Activated naive CD4-positive, alpha-beta T cell treated with anti-CD3 and anti-CD28 coated beads, Interleukin-2, amount 50 U/mL, for 24 hours (primary cell): ENCODE data around the gene KIF26A.

Source experiments
- H3K27ac Mint-ChIP-seq: one replicate; pipeline ENCODE4 v1.8.0; 2021; ENCODE audit warnings: mild to moderate bottlenecking, mixed read lengths
- H3K27me3 Mint-ChIP-seq: one replicate; pipeline ENCODE4 v1.8.0; 2021; ENCODE audit warnings: mixed read lengths
- H3K36me3 Mint-ChIP-seq: one replicate; pipeline ENCODE4 v1.8.0; 2021; ENCODE audit warnings: mixed read lengths
- H3K4me1 Mint-ChIP-seq: one replicate; pipeline ENCODE4 v1.8.0; 2021; ENCODE audit warnings: mixed read lengths
- H3K4me3 Mint-ChIP-seq: one replicate; pipeline ENCODE4 v1.8.0; 2021; ENCODE audit warnings: mild to moderate bottlenecking, mixed read lengths
- H3K9me3 Mint-ChIP-seq: one replicate; pipeline ENCODE4 v1.8.0; 2021; ENCODE audit warnings: mixed read lengths

The KIF26A gene

GRCh38 chr14:104141621-104142091 is 3.3 kb downstream of the KIF26A start:
- no peak overlapping the region for H3K27ac Mint-ChIP-seq
- peaks cover 7% of the 10 kb centered on the region for H3K27me3 Mint-ChIP-seq
- H3K36me3 Mint-ChIP-seq: no peaks in the 10 kb centered on the region
- H3K4me1 Mint-ChIP-seq: peaks cover 5% of the 10 kb centered on the region
- no peaks in the 10 kb centered on the region for H3K9me3 Mint-ChIP-seq
- no peak overlapping the region for H3K4me3 Mint-ChIP-seq

GRCh38 chr14:104142136-104142945 is 4.0 kb downstream of the KIF26A start:
- Mint-ChIP-seq H3K4me1 (no peaks in the 10 kb centered on the region), H3K4me3 (no peak overlapping the region), H3K27me3 (peaks cover 2% of the 10 kb centered on the region), H3K36me3 (no peaks in the 10 kb centered on the region), H3K27ac (no peak overlapping the region), H3K9me3 (no peaks in the 10 kb centered on the region)

DNA sequence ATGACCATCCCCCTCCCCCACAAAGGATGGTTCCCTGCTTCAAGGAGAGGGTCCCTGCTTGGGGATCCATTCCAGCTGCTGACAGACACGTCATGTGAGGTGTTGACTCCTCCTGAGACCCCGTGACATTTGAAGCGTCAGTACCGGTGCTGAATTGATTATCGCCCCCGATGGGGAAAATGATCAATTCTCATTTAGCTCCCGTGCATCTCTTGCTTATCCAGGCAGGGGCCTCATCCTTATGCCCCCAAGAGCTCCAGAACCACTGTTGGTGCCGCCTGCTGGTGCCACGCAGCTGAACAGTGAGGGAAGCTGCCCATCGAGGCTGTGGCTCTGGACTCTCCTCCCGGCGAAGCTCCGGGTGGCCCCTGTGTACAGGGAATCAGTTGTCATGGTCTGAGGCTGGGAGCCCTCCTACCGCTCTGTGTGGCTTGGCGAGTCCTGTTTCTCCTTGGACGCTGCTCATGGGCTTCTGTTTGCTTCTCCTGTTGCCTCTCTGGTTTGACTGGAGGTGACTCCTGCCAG is 4.6 kb downstream of the KIF26A start:
- Mint-ChIP-seq H3K27me3 (peaks cover 2% of the 10 kb centered on the region), H3K9me3 (no peaks in the 10 kb centered on the region), H3K36me3 (no peaks in the 10 kb centered on the region), H3K27ac (no peak overlapping the region), H3K4me3 (no peak overlapping the region), H3K4me1 (no peaks in the 10 kb centered on the region)

GRCh38 chr14:104143521-104144452 is 5.4 kb downstream of the KIF26A start:
- no peak overlapping the region for H3K4me3 Mint-ChIP-seq
- H3K27me3 Mint-ChIP-seq: peaks cover 4% of the 10 kb centered on the region
- no peaks in the 10 kb centered on the region for H3K9me3 Mint-ChIP-seq
- no peak overlapping the region for H3K27ac Mint-ChIP-seq
- no peaks in the 10 kb centered on the region for H3K36me3 Mint-ChIP-seq
- no peaks in the 10 kb centered on the region for H3K4me1 Mint-ChIP-seq

DNA sequence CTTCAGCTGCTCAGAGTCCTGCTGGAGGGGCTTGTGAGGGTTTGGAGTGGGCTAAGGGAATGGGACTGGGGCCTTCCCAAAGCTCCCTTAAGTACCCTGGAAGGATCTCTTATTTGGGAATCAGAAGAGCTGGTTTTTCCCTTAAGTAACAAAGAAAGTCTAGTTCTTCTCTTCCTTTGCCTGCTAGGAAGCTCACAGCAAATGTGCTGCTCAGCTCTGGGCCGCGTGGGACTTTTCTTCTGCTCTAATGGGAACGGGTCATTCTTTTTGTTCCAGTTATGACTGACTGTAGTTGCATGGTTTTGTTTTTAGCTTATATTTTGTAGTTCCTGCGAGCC is 6.0 kb downstream of the KIF26A start:
- Mint-ChIP-seq H3K4me3 (no peak overlapping the region), H3K27me3 (peaks cover 4% of the 10 kb centered on the region), H3K27ac (peak overlapping the region; percentile 41), H3K4me1 (no peaks in the 10 kb centered on the region), H3K9me3 (no peaks in the 10 kb centered on the region), H3K36me3 (no peaks in the 10 kb centered on the region)

DNA sequence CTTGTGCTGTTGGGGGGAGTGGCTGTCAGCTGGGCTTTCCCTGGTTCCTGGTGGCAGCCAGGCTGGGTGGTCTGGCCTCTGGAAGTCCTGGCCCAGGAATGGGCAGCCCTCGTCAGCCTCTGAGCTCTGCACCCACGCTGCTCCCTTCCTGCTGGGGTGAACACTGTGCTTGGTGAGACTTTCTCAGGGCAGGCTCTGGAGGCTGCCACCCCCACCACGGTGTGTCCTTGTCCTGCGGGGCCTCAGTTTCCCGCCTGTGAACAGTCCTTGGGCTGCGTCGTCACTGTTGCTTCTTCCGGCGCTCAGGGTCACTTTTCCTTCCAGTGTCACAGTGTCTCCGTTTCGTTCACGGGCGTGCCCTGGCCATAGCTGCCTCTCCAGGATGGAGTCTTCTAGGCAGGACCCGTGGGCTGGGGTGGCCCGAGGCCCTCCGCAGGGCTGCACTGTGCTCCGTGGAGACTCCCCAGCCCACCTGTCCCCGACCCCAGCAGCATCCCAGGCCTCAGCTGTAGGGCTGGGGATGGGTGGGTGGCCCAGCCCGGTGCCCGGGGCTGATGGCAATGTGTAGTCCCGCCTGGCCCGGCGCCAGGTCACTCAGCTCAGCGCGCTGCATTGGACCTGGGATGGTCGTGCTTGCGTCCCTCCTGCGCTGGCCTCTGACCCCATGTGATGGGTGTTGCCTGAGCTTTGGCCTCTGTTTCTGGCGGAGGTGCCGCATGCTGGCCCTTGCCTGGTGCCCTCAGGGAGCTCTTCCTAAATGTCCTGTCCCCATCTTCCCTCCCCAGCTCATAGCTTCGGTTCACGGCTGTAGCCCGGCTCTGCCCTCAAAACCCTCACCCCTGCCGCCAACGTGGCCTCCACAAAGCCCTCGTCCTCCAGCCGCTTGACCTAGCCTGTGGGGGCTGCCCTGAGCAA is 6.8 kb downstream of the KIF26A start:
- H3K27me3 Mint-ChIP-seq: peaks cover 4% of the 10 kb centered on the region
- H3K9me3 Mint-ChIP-seq: no peaks in the 10 kb centered on the region
- no peak overlapping the region for H3K27ac Mint-ChIP-seq
- no peak overlapping the region for H3K4me3 Mint-ChIP-seq
- no peaks in the 10 kb centered on the region for H3K4me1 Mint-ChIP-seq
- no peaks in the 10 kb centered on the region for H3K36me3 Mint-ChIP-seq

DNA sequence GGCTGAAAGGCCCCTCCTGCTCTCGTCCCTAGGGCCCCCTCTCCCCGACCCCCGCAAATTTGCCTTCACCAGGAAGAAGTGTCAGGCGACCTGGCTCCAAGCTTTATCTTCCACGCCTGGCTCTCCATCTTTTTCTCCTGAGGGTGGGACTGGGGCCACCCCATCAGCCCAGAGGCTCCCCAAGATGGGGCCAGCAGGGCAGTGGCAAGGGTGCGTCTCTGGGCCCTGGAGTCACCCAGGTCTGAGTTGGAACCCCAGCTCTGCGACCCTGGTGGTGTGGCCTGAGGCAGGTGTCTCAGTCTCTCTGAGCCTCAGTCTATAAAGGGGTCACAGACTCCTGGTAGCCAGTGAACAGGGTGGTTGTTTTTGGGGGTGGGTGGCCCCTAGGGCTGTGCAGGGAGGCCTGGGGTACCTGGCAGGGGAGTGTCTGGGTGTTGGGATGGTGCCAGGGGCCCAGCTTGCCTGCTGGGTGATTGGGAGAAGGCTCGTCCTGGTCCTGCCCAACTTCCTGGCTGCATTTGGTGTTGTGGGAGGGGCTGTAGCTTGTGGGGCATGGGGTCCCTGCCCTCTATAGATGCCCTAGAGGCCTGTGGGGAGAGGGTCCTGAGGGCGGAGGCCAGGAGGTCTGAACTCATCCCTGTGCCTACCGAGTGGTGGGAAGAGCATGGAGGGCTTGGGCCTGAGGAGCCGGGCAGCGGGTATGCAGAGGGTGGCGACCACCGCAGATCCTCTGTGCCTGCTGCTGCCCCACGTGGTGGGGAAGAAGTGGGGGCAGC is 7.6 kb downstream of the KIF26A start:
- Mint-ChIP-seq H3K27ac (no peak overlapping the region), H3K27me3 (peaks cover 4% of the 10 kb centered on the region), H3K9me3 (no peaks in the 10 kb centered on the region), H3K4me1 (no peaks in the 10 kb centered on the region), H3K4me3 (no peak overlapping the region), H3K36me3 (no peaks in the 10 kb centered on the region)

DNA sequence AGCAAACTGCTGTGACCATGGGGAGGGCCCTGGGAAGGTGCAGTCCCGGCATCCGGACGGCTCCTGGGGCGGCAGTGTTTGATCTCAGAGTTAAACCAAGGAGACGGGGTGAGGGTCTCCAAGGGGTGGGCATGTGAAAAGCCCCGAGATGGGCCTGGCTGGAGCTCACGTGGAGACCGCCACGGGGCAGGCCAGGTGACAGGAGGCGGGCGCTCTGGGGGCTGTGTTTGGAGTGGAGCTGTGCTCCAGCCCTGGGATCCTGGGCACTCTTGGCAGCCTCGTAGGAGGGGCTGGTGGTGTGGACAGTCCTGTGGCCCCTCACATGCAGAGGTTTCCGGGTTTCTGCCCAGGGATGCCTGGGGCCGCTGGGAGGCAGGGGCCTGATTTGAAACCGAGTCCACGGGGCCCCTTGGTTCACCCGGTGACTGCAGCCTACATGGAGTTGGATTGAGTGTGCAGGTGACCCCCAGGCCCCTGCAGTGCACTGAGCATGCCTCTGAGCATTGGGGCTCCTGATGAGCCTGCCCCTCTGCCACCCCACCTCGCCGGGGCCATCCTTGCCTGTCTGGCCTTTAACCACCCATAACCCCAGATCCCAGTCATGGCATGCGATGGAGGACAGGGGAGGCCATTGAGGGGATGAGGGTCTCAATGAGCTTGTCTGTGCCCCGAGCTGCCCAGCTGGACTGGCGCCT is 8.4 kb downstream of the KIF26A start:
- Mint-ChIP-seq H3K4me3 (no peak overlapping the region), H3K9me3 (no peaks in the 10 kb centered on the region), H3K27me3 (peaks cover 4% of the 10 kb centered on the region), H3K36me3 (no peaks in the 10 kb centered on the region), H3K27ac (no peak overlapping the region), H3K4me1 (no peaks in the 10 kb centered on the region)

GRCh38 chr14:104147346-104148125 is 9.1 kb downstream of the KIF26A start:
- no peaks in the 10 kb centered on the region for H3K9me3 Mint-ChIP-seq
- H3K27me3 Mint-ChIP-seq: peaks cover 4% of the 10 kb centered on the region
- H3K4me1 Mint-ChIP-seq: no peaks in the 10 kb centered on the region
- no peaks in the 10 kb centered on the region for H3K36me3 Mint-ChIP-seq
- H3K4me3 Mint-ChIP-seq: no peak overlapping the region
- no peak overlapping the region for H3K27ac Mint-ChIP-seq

GRCh38 chr14:104148433-104149277 is 10.3 kb downstream of the KIF26A start:
- Mint-ChIP-seq H3K36me3 (no peaks in the 10 kb centered on the region), H3K4me3 (no peak overlapping the region), H3K4me1 (no peaks in the 10 kb centered on the region), H3K9me3 (no peaks in the 10 kb centered on the region), H3K27me3 (peaks cover 4% of the 10 kb centered on the region), H3K27ac (no peak overlapping the region)

- H3K27ac Mint-ChIP-seq: no peak overlapping the region
- no peaks in the 10 kb centered on the region for H3K4me1 Mint-ChIP-seq
Observed at GRCh38 chr14:104149278-104149595, 10.8 kb downstream of the KIF26A start.

DNA sequence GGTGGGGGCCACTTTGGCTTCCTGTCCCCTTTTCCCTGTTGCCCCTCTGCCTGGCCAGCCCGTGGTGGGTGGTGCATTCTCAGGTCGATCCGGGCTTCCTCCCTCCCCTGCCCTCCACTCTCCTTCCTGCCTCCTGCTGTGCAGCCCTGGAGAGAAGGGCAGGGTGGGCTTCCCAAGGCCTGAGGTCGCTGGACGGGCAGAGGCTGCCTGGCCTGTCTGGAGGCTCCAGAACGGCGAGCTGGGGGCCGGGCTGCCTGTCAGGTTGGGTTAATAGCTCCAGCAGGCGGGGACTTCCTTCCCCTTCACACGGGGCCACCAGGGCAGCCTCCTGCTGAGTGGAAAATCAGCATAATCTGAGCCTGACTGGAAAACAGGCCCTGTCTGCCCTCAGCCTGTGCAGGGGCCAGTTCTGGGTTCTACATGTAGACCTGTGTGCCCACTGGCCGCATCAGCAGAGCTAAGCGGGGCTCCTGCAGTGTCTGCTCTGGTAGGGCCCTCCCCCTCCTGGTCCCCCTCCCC is 11.3 kb downstream of the KIF26A start:
- Mint-ChIP-seq H3K36me3 (no peaks in the 10 kb centered on the region), H3K4me1 (no peaks in the 10 kb centered on the region), H3K27ac (no peak overlapping the region), H3K4me3 (no peak overlapping the region), H3K27me3 (peaks cover 4% of the 10 kb centered on the region), H3K9me3 (no peaks in the 10 kb centered on the region)

More at GRCh38 chr14:104149278-104149595, 10.8 kb downstream of the KIF26A start:
- no peaks in the 10 kb centered on the region for H3K36me3 Mint-ChIP-seq
- no peaks in the 10 kb centered on the region for H3K9me3 Mint-ChIP-seq
- H3K4me3 Mint-ChIP-seq: no peak overlapping the region
- peaks cover 4% of the 10 kb centered on the region for H3K27me3 Mint-ChIP-seq
